Measurements from ENCODE around the gene WDSUB1.

DNA sequence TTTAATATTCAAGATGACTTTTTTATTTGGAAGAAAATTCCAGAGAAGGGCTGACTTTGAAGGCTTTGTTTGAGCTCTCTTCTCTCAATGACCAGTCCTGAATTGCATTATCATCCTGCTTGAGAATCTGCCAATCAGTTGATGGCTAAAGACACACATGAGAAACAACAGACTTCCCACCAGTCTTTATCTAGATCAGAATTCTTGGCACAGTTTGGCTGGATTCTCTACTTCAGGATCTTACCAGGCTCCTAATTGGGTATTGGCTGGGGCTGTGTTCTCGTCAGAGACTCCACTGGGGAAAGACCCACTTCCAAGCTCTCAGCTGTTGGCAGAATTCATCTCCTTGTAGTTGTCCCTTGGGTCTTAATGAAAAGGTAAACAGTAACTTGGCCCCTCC, 86.0 kb downstream of the WDSUB1 start:
- TF ChIP-seq, protein P1, sequence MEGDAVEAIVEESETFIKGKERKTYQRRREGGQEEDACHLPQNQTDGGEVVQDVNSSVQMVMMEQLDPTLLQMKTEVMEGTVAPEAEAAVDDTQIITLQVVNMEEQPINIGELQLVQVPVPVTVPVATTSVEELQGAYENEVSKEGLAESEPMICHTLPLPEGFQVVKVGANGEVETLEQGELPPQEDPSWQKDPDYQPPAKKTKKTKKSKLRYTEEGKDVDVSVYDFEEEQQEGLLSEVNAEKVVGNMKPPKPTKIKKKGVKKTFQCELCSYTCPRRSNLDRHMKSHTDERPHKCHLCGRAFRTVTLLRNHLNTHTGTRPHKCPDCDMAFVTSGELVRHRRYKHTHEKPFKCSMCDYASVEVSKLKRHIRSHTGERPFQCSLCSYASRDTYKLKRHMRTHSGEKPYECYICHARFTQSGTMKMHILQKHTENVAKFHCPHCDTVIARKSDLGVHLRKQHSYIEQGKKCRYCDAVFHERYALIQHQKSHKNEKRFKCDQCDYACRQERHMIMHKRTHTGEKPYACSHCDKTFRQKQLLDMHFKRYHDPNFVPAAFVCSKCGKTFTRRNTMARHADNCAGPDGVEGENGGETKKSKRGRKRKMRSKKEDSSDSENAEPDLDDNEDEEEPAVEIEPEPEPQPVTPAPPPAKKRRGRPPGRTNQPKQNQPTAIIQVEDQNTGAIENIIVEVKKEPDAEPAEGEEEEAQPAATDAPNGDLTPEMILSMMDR (conservative IDR thresholded peaks at IDR 0.05; ENCODE audit: low read depth, low read length): no peak
- TF ChIP-seq POLR2A (IDR thresholded peaks at IDR 0.05; ENCODE audit: low read depth, low read length) (no peak), MXI1 (IDR thresholded peaks at IDR 0.05; ENCODE audit: borderline replicate concordance, low read depth, low read length) (no peak), MAZ (IDR thresholded peaks at IDR 0.05; ENCODE audit: borderline replicate concordance, low read depth, low read length) (no peak), CEBPB (IDR thresholded peaks at IDR 0.05; ENCODE audit: low read depth, low read length) (no peak), RFX5 (IDR thresholded peaks at IDR 0.05; ENCODE audit: low read depth, low read length) (no peak), FOS (IDR thresholded peaks at IDR 0.05; ENCODE audit: low read depth, low read length) (no peak), BHLHE40 (IDR thresholded peaks at IDR 0.05; ENCODE audit: low read depth, low read length) (no peak), MAFK (IDR thresholded peaks at IDR 0.05; ENCODE audit: low read depth, low read length) (no peak), SMC3 (IDR thresholded peaks at IDR 0.05; ENCODE audit: low read depth, low read length) (no peak), RAD21 (IDR thresholded peaks at IDR 0.05; ENCODE audit: low read length) (no peak)
- TF ChIP-seq, protein P2, sequence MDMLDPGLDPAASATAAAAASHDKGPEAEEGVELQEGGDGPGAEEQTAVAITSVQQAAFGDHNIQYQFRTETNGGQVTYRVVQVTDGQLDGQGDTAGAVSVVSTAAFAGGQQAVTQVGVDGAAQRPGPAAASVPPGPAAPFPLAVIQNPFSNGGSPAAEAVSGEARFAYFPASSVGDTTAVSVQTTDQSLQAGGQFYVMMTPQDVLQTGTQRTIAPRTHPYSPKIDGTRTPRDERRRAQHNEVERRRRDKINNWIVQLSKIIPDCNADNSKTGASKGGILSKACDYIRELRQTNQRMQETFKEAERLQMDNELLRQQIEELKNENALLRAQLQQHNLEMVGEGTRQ (IDR thresholded peaks at IDR 0.05; ENCODE audit: low read depth, low read length): no peak
